GM18517 (cell line): ENCODE measurements around the gene STAMBP.

ENCODE experiments used
- ATAC-seq: cut with Tn5 transposase; IDR thresholded peaks from one replicate; pipeline ENCODE4 v1.9.1; 2021; ENCODE audit warnings: mild to moderate bottlenecking, moderate library complexity; ENCODE audit not compliant: unreplicated experiment

Gene STAMBP

GRCh38 chr2:73922681-73923080 is 93.9 kb downstream of the STAMBP start:
- no peak for ATAC-seq
